K562 (cell line): ENCODE results near the gene ATP6V1F. TPM values are rescaled to one million over a fixed set of nuclear protein-coding genes. Genes with fewer than 3 reads are reported as not detected.
A peak's percentile ranks its signal among the peaks of the same experiment; 100 is the strongest.

Source experiments
- CBX5 ChIP-seq: IDR thresholded peaks from 2 replicates; pipeline ENCODE4 v1.6.1; 2014; ENCODE audit warnings: low read depth, borderline replicate concordance
- DIDO1 ChIP-seq: fragments of 450-650 bp; IDR thresholded peaks from 2 replicates; pipeline ENCODE4 v1.6.1; 2016; ENCODE audit warnings: low read depth, missing biosample characterization, missing genetic modification characterization
- ELF4 ChIP-seq: fragments of 450-650 bp; formaldehyde crosslinking; IDR thresholded peaks from 2 replicates; pipeline ENCODE4 v1.4.0; 2022; ENCODE audit warnings: missing genetic modification characterization
- ETV6 ChIP-seq, 3 experiments: fragments of 150-350 bp in 1 of 3; sonication (generic) in 1 of 3; formaldehyde crosslinking in 1 of 3; IDR thresholded peaks; 2 replicates each; pipeline versions ENCODE4 v1.6.1 to v1.8.0; 2014 to 2022; ENCODE audit warnings: borderline replicate concordance in 2 of 3, low read depth in 2 of 3, antibody characterized with exemption in 1 of 3, low read length in 1 of 3, mild to moderate bottlenecking in 1 of 3, missing genetic modification reagents in 1 of 3
- POLR2AphosphoS2 ChIP-seq: IDR thresholded peaks from 2 replicates; pipeline ENCODE4 v1.6.1; 2012; ENCODE audit warnings: low read length, improper control_type of control experiment
- PRMT5 ChIP-seq: sonication (generic); formaldehyde crosslinking; IDR thresholded peaks from 2 replicates; pipeline ENCODE4 v1.5.0; 2020; ENCODE audit warnings: missing genetic modification reagents
- RFX1 ChIP-seq: fragments of 450-650 bp; IDR thresholded peaks from 2 replicates; pipeline ENCODE4 v1.6.1; 2016; ENCODE audit warnings: mild to moderate bottlenecking, moderate library complexity
- SIN3A ChIP-seq, 2 experiments: fragments of 150-350 bp in 1 of 2; IDR thresholded peaks; 2 replicates each; pipeline ENCODE4 v1.6.1; 2011 to 2016; ENCODE audit warnings: borderline replicate concordance in 2 of 2, low read depth in 2 of 2, low read length in 2 of 2, mild to moderate bottlenecking in 2 of 2, moderate library complexity in 2 of 2; ENCODE audit not compliant: control insufficient read depth in 1 of 2
- SIRT6 ChIP-seq: IDR thresholded peaks from one replicate; pipeline ENCODE4 v1.6.1; 2012; ENCODE audit warnings: low read depth, mild to moderate bottlenecking, control low read depth, inconsistent platforms, low read length, moderate library complexity
- STAT5B ChIP-seq: fragments of 250-450 bp; sonication (Bioruptor Pico); IDR thresholded peaks from 2 replicates; pipeline ENCODE4 v1.8.0; 2021; ENCODE audit warnings: mild to moderate bottlenecking, inconsistent platforms
- TCF3 ChIP-seq: sonication (generic); formaldehyde crosslinking; IDR thresholded peaks from 2 replicates; pipeline ENCODE4 v1.4.0; 2020; ENCODE audit warnings: mild to moderate bottlenecking, missing genetic modification reagents
- ZFP30 ChIP-seq: fragments of 250-450 bp; sonication (Bioruptor Pico); IDR thresholded peaks from 2 replicates; pipeline ENCODE4 v1.8.0; 2022; ENCODE audit warnings: moderate library complexity, mild to moderate bottlenecking, inconsistent platforms, borderline replicate concordance
- ZNF79 ChIP-seq: fragments of 250-450 bp; sonication (Bioruptor Pico); IDR thresholded peaks from 2 replicates; pipeline ENCODE4 v1.4.0; 2020; ENCODE audit warnings: low read depth, mild to moderate bottlenecking, moderate library complexity
- polyA plus RNA-seq, 8 experiments: library from polyadenylated mRNA; depleted of rRNA in 4 of 8; stranded (reverse) in 5 of 8; unstranded in 3 of 8; fragments of >200 nt; fragmentation: Nextera tagmentation in 2 of 8; fragmentation: Illumina TruSeq in 1 of 8; extraction: Ambion mirVana in 2 of 8; extraction: Trizol in 1 of 8; gene quantifications; 2 replicates each; pipeline versions ENCODE4 v1.2.1 to v1.2.3, GENCODE V29; 2011 to 2014; ENCODE audit warnings: inconsistent platforms in 1 of 8, missing spikeins in 1 of 8
- total RNA-seq, 7 experiments: library from RNA; depleted of rRNA in 6 of 7; stranded (reverse); fragments of >200 nt in 6 of 7; fragmentation: Illumina TruSeq in 2 of 7; extraction: Trizol in 2 of 7; gene quantifications; 2 replicates each; pipeline versions ENCODE4 v1.2.1 to v1.2.3, GENCODE V29; 2011 to 2021; ENCODE audit warnings: low replicate concordance in 1 of 7
- TF ChIP-seq, protein P1 (sequence below): fragments of 450-650 bp; IDR thresholded peaks from 2 replicates; pipeline ENCODE4 v1.6.1; 2016
- TF ChIP-seq, protein P2 (sequence below): IDR thresholded peaks from 3 replicates; pipeline ENCODE4 v1.6.1; 2011; ENCODE audit warnings: borderline replicate concordance, mild to moderate bottlenecking, moderate library complexity; ENCODE audit not compliant: insufficient read length; ENCODE audit errors: extremely low read depth
- TF ChIP-seq, protein P3 (sequence below): sonication (generic); formaldehyde crosslinking; IDR thresholded peaks from 2 replicates; pipeline ENCODE4 v1.8.1; 2023; ENCODE audit warnings: mild to moderate bottlenecking, missing genetic modification reagents
- TF ChIP-seq, protein P4 (sequence below): fragments of 250-450 bp; sonication (Bioruptor Pico); IDR thresholded peaks from 2 replicates; pipeline ENCODE4 v1.8.0; 2021; ENCODE audit warnings: moderate library complexity, mild to moderate bottlenecking, inconsistent platforms
- TF ChIP-seq, protein P5 (sequence below): fragments of 150-350 bp; conservative IDR thresholded peaks from 2 replicates; pipeline ENCODE4 v1.6.1; 2014; ENCODE audit warnings: low read length

Gene ATP6V1F
- total and polyA plus RNA-seq, 9 of the 15 experiments (the other 6 are each of a cell fraction or from before 2014, with no cell fraction given): 206 to 1,123 (median 542) TPM

DNA sequence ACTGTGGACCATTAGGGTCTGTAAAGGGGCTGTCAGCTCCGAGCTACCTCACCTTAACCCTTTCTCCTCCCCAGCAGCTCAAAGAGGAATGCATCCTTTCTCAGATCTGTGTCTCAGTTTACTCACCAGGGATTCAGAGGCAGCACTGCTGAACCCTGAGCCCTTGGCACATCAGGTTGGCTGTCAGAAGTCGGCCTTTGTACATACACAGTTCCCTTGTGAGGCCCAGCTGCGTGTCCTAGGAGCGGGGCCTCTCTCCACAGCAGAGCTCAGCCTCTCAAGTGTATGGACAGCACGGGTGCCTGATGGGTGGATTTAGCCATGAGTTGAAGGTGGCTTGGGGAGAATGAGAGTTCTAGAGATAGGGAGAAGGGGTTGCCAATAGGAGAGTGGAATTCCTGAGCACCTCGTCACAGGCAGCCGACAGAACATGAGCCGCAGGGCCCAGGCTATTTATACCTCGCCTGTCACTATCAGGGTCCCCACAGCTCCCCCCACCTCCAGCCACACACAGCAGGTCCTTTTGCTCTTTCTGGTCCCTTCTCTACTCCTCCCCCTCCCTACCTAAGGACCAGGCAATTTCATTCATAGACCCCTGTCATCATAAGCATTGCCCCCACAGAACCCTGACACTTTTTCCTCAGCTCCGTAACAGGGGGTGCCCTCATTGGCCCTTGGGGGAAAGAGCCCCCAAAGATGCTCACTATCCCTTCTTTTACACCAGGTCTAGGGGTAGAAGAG lies 34.5 kb upstream of the ATP6V1F start (continued):
- TF ChIP-seq, protein P1, sequence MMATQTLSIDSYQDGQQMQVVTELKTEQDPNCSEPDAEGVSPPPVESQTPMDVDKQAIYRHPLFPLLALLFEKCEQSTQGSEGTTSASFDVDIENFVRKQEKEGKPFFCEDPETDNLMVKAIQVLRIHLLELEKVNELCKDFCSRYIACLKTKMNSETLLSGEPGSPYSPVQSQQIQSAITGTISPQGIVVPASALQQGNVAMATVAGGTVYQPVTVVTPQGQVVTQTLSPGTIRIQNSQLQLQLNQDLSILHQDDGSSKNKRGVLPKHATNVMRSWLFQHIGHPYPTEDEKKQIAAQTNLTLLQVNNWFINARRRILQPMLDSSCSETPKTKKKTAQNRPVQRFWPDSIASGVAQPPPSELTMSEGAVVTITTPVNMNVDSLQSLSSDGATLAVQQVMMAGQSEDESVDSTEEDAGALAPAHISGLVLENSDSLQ: peak; percentile 14; the same call in 1 of the 2 replicates
- TF ChIP-seq CBX5: no peak
- no peak for TF ChIP-seq ELF4 (CRISPR knock-in tag)
- no peak for TF ChIP-seq ZFP30 (CRISPR knock-in tag)
- TF ChIP-seq, protein P2, sequence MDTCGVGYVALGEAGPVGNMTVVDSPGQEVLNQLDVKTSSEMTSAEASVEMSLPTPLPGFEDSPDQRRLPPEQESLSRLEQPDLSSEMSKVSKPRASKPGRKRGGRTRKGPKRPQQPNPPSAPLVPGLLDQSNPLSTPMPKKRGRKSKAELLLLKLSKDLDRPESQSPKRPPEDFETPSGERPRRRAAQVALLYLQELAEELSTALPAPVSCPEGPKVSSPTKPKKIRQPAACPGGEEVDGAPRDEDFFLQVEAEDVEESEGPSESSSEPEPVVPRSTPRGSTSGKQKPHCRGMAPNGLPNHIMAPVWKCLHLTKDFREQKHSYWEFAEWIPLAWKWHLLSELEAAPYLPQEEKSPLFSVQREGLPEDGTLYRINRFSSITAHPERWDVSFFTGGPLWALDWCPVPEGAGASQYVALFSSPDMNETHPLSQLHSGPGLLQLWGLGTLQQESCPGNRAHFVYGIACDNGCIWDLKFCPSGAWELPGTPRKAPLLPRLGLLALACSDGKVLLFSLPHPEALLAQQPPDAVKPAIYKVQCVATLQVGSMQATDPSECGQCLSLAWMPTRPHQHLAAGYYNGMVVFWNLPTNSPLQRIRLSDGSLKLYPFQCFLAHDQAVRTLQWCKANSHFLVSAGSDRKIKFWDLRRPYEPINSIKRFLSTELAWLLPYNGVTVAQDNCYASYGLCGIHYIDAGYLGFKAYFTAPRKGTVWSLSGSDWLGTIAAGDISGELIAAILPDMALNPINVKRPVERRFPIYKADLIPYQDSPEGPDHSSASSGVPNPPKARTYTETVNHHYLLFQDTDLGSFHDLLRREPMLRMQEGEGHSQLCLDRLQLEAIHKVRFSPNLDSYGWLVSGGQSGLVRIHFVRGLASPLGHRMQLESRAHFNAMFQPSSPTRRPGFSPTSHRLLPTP: no peak
- no peak for TF ChIP-seq SIRT6
- TF ChIP-seq ZNF79: no peak
- TF ChIP-seq, protein P3, sequence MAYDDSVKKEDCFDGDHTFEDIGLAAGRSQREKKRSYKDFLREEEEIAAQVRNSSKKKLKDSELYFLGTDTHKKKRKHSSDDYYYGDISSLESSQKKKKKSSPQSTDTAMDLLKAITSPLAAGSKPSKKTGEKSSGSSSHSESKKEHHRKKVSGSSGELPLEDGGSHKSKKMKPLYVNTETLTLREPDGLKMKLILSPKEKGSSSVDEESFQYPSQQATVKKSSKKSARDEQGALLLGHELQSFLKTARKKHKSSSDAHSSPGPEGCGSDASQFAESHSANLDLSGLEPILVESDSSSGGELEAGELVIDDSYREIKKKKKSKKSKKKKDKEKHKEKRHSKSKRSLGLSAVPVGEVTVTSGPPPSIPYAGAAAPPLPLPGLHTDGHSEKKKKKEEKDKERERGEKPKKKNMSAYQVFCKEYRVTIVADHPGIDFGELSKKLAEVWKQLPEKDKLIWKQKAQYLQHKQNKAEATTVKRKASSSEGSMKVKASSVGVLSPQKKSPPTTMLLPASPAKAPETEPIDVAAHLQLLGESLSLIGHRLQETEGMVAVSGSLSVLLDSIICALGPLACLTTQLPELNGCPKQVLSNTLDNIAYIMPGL: 0 out of 2 replicates have a peak, but pooled peaks have one; percentile 13
- no peak for TF ChIP-seq DIDO1
- TF ChIP-seq POLR2AphosphoS2: no peak
- no peak for TF ChIP-seq PRMT5 (CRISPR knock-in tag)
- no peak for TF ChIP-seq RFX1
- no peak for TF ChIP-seq STAT5B
- TF ChIP-seq, protein P4, sequence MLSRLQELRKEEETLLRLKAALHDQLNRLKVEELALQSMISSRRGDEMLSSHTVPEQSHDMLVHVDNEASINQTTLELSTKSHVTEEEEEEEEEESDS: no peak
- TF ChIP-seq TCF3 (CRISPR knock-in tag): no peak
- TF ChIP-seq, protein P5, sequence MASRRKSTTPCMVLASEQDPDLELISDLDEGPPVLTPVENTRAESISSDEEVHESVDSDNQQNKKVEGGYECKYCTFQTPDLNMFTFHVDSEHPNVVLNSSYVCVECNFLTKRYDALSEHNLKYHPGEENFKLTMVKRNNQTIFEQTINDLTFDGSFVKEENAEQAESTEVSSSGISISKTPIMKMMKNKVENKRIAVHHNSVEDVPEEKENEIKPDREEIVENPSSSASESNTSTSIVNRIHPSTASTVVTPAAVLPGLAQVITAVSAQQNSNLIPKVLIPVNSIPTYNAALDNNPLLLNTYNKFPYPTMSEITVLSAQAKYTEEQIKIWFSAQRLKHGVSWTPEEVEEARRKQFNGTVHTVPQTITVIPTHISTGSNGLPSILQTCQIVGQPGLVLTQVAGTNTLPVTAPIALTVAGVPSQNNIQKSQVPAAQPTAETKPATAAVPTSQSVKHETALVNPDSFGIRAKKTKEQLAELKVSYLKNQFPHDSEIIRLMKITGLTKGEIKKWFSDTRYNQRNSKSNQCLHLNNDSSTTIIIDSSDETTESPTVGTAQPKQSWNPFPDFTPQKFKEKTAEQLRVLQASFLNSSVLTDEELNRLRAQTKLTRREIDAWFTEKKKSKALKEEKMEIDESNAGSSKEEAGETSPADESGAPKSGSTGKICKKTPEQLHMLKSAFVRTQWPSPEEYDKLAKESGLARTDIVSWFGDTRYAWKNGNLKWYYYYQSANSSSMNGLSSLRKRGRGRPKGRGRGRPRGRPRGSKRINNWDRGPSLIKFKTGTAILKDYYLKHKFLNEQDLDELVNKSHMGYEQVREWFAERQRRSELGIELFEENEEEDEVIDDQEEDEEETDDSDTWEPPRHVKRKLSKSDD: no peak
- no peak for TF ChIP-seq SIN3A (IDR thresholded peaks at IDR 0.05; ENCODE audit: borderline replicate concordance in 2 of 2, control insufficient read depth in 1 of 2, low read depth in 2 of 2, low read length in 2 of 2)
- TF ChIP-seq ETV6 (IDR thresholded peaks at IDR 0.05; ENCODE audit: borderline replicate concordance in 1 of 2, low read depth in 2 of 2, low read length in 1 of 2): no peak
- no peak for TF ChIP-seq ETV6 (CRISPR knock-in tag; IDR thresholded peaks at IDR 0.05; ENCODE audit: borderline replicate concordance)
